Measurements from ENCODE around the gene ABCA3. TPM values are rescaled to one million over a fixed set of nuclear protein-coding genes. Genes with fewer than 3 reads are reported as not detected.

Gene ABCA3
- total and polyA plus RNA-seq, 2 of the 8 experiments (the other 6 are each of a cell fraction or from before 2014, with no cell fraction given) = 5.7 to 7.9 TPM

DNA sequence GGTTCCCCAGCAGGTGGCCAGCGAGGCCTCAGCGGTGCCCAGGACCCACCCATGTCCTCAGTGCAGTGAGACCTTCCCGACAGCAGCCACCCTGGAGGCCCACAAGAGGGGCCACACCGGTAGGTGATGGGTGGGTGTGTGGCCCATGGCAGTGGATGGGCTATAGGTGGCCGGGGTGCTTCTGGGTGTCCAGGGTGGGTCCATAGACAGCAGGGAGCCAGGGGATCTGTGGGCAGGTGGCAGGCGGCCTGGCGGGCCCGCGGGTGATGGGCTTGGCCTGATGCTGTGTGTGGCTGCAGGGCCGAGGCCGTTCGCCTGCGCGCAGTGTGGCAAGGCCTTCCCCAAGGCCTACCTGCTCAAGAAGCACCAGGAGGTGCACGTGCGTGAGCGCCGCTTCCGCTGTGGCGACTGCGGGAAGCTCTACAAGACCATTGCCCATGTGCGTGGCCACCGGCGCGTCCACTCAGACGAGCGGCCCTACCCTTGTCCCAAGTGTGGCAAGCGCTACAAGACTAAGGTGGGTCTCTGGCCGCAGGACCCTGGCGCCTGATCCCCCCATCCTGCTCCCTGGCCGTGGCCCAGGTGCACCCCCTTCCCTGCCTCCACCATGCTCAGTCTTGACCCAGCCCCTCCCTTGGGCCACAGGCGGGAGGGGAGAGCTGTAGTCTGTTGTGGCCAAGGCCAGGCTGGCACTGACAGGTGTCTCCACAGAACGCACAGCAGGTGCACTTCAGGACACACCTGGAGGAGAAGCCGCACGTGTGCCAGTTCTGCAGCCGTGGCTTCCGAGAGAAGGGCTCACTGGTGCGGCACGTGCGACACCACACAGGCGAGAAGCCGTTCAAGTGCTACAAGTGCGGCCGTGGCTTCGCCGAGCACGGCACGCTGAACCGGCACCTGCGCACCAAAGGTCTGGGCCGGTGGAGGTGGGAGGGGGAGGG is 106.4 kb downstream of the ABCA3 start:
- CTCF ChIA-PET (ENCODE audit: partially characterized antibody) = interaction anchor here (0.6 to 2.7 kb wide), 3 partner anchors 11 to 39 kb away, joined by 3 to 9 read pairs (median 3); no protein-coding TSS in a partner anchor
- no peak overlapping the region for H3K18ac ChIP-seq (ENCODE audit: extremely low read depth, low read length)
- peaks cover 3 to 48% (median 6%) of the 10 kb centered on the region in 4 experiments; a peak in 5 of 8 replicates for H3K36me3 ChIP-seq (ENCODE audit: control insufficient read depth in 2 of 4, insufficient read depth in 4 of 4, low read length in 3 of 4)
- FAIRE-seq = no peak
- H3K56ac ChIP-seq (replicated peaks; ENCODE audit: insufficient read length, low read depth, low read length) = no peak overlapping the region
- no peak overlapping the region for H4K91ac ChIP-seq (replicated peaks; ENCODE audit: insufficient read length, low read length)
- H3K4me3 ChIP-seq (ENCODE audit: extremely low read depth in 1 of 4, insufficient read depth in 2 of 4, low read depth in 3 of 4, low read length in 4 of 4) = no peak overlapping the region
- H2AK5ac ChIP-seq (ENCODE audit: low read depth, low read length) = no peak overlapping the region
- H3K79me1 ChIP-seq (ENCODE audit: low read depth, low read length) = no peaks in the 10 kb centered on the region
- no peak overlapping the region; the same call in 1 of the 2 replicates for H4K8ac ChIP-seq (ENCODE audit: extremely low read depth, insufficient read depth, low read length)
- 96% methylated on average over 50 of the region's 51 CpGs; no CpG with 5 or more reads in 1 of the 2 experiments for WGBS, 2 experiments (ENCODE audit: extremely low coverage in 1 of 2, insufficient coverage in 1 of 2, insufficient read length in 1 of 2, insufficient replicate concordance in 2 of 2, low coverage in 1 of 2, low lambda C conversion rate in 2 of 2, missing lambda C conversion rate in 1 of 2)
- no peak overlapping the region for H2BK5ac ChIP-seq (ENCODE audit: low read depth, low read length)
- H3K4ac ChIP-seq (replicated peaks; ENCODE audit: insufficient read length, low read depth, low read length) = no peak overlapping the region
- no peak overlapping the region for H3K14ac ChIP-seq (ENCODE audit: insufficient read length)
- no peaks in the 10 kb centered on the region for H3K9me3 ChIP-seq (ENCODE audit: insufficient read depth in 2 of 2, low read depth in 1 of 2, low read length in 1 of 2)
- H3K4me1 ChIP-seq (replicated peaks in 1 of 4; ENCODE audit: control insufficient read depth in 3 of 4, insufficient read depth in 4 of 4, low read length in 3 of 4) = peaks cover 0 to 19% (median 10%) of the 10 kb centered on the region in 4 experiments; a peak in 5 of 7 replicates
- no peak overlapping the region for H3K27ac ChIP-seq (ENCODE audit: low read depth, low read length)
- POLR2A ChIA-PET (ENCODE audit: partially characterized antibody) = interaction anchor here (0.6 to 3.1 kb wide), 4 partner anchors 18 to 28 kb away, joined by 3 to 14 read pairs (median 4); partner anchors contain the start of gene ECI1
- H3K9ac ChIP-seq (replicated peaks in 1 of 4; ENCODE audit: extremely low read depth in 1 of 4, low read depth in 3 of 4, low read length in 3 of 4) = no peak overlapping the region
- H4K5ac ChIP-seq (ENCODE audit: insufficient read length, low read depth, low read length) = no peak overlapping the region
- peaks cover 3 to 16% of the 10 kb centered on the region in 2 experiments for H4K20me1 ChIP-seq (replicated peaks in 1 of 2; ENCODE audit: control insufficient read depth in 1 of 2, insufficient read depth in 2 of 2, low read length in 2 of 2)
- no peak overlapping the region for H3K4me2 ChIP-seq (ENCODE audit: insufficient read depth in 1 of 2, low read depth in 2 of 2, low read length in 2 of 2)
- H2BK120ac ChIP-seq (replicated peaks; ENCODE audit: low read depth, low read length) = no peak overlapping the region
- H2AFZ ChIP-seq (ENCODE audit: low read length) = no peak overlapping the region
- H2BK12ac ChIP-seq (ENCODE audit: low read depth, low read length) = no peak overlapping the region
- H3K23me2 ChIP-seq (ENCODE audit: low read depth, low read length) = peaks cover 16% of the 10 kb centered on the region; the same call in 1 of the 2 replicates
- H2BK20ac ChIP-seq (ENCODE audit: low read length) = no peak overlapping the region
- no peak for TF ChIP-seq SIN3A (conservative IDR thresholded peaks at IDR 0.05 in 1 of 2, IDR thresholded peaks at IDR 0.05 in 1 of 2; ENCODE audit: low read depth in 1 of 2, low read length in 2 of 2)
- no peak for TF ChIP-seq ATF2 (IDR thresholded peaks at IDR 0.05; ENCODE audit: low read length)
- TF ChIP-seq, protein P1, sequence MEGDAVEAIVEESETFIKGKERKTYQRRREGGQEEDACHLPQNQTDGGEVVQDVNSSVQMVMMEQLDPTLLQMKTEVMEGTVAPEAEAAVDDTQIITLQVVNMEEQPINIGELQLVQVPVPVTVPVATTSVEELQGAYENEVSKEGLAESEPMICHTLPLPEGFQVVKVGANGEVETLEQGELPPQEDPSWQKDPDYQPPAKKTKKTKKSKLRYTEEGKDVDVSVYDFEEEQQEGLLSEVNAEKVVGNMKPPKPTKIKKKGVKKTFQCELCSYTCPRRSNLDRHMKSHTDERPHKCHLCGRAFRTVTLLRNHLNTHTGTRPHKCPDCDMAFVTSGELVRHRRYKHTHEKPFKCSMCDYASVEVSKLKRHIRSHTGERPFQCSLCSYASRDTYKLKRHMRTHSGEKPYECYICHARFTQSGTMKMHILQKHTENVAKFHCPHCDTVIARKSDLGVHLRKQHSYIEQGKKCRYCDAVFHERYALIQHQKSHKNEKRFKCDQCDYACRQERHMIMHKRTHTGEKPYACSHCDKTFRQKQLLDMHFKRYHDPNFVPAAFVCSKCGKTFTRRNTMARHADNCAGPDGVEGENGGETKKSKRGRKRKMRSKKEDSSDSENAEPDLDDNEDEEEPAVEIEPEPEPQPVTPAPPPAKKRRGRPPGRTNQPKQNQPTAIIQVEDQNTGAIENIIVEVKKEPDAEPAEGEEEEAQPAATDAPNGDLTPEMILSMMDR (IDR thresholded peaks at IDR 0.05; ENCODE audit: control extremely low read depth in 1 of 3, insufficient read depth in 1 of 3, low read depth in 1 of 3, low read length in 3 of 3) = no peak
- no peak for TF ChIP-seq BACH1 (IDR thresholded peaks at IDR 0.05; ENCODE audit: low read length)
- DNase-seq (ENCODE audit: low read depth in 1 of 2, low spot score in 2 of 2) = no peak
- no peaks in the 10 kb centered on the region for H3K79me2 ChIP-seq (ENCODE audit: control insufficient read depth in 1 of 2, insufficient read depth in 2 of 2, low read length in 2 of 2)
- H3K23ac ChIP-seq (ENCODE audit: insufficient read length) = no peak overlapping the region
- no peak overlapping the region for H2BK15ac ChIP-seq (ENCODE audit: low read length)
- H3K27me3 ChIP-seq (replicated peaks in 1 of 4; ENCODE audit: control insufficient read depth in 3 of 4, extremely low read depth in 1 of 4, insufficient read depth in 3 of 4, low read length in 3 of 4) = peaks cover 4 to 20% (median 16%) of the 10 kb centered on the region in 4 experiments; a peak in 6 of 7 replicates

Measured in H1 (cell line).